ENCODE results near the gene SFTPD.

Gene SFTPD

GRCh38 chr10:79982861-79983260 is 34.0 kb upstream of the SFTPD start:
- no peak overlapping the region for H3K9ac ChIP-seq (ENCODE audit: low read depth, low read length, poor library complexity, severe bottlenecking)
- no peak for TF ChIP-seq CTCF (conservative IDR thresholded peaks at IDR 0.05; ENCODE audit: low read length)
- TF ChIP-seq EZH2phosphoT487 (IDR thresholded peaks at IDR 0.05; ENCODE audit: borderline replicate concordance) = no peak
- no peaks in the 10 kb centered on the region for H3K36me3 ChIP-seq (ENCODE audit: insufficient read depth, low read length)
- H3K4me3 ChIP-seq (ENCODE audit: low read length, poor library complexity, severe bottlenecking) = no peak overlapping the region
- no peaks in the 10 kb centered on the region for H3K4me1 ChIP-seq (ENCODE audit: insufficient read depth, low read length, poor library complexity, severe bottlenecking)
- no peaks in the 10 kb centered on the region for H3K9me2 ChIP-seq (replicated peaks; ENCODE audit: low read depth, low read length)
- no peaks in the 10 kb centered on the region for H3F3A ChIP-seq (ENCODE audit: low read depth)
- no peak overlapping the region for H2AFZ ChIP-seq (ENCODE audit: low read length)
- H4K20me1 ChIP-seq (ENCODE audit: insufficient read depth, low read length, poor library complexity, severe bottlenecking) = no peaks in the 10 kb centered on the region
- no peaks in the 10 kb centered on the region for H3K27me3 ChIP-seq (ENCODE audit: insufficient read depth, low read length, poor library complexity, severe bottlenecking)
- no peaks in the 10 kb centered on the region for H3K79me2 ChIP-seq (ENCODE audit: insufficient read depth, low read length)
- H3K4me2 ChIP-seq (ENCODE audit: low read depth, low read length, poor library complexity, severe bottlenecking) = no peak overlapping the region
- H3K9me3 ChIP-seq (ENCODE audit: insufficient read depth, low read depth, low read length) = no peaks in the 10 kb centered on the region

GRCh38 chr10:79982362-79982800 is 33.5 kb upstream of the SFTPD start:
- no peak for TF ChIP-seq EZH2phosphoT487 (IDR thresholded peaks at IDR 0.05; ENCODE audit: borderline replicate concordance)
- Histone ChIP-seq H3K9ac (ENCODE audit: low read depth, low read length, poor library complexity, severe bottlenecking) (no peak overlapping the region), H3K4me3 (ENCODE audit: low read length, poor library complexity, severe bottlenecking) (no peak overlapping the region), H2AFZ (ENCODE audit: low read length) (no peak overlapping the region), H3K36me3 (ENCODE audit: insufficient read depth, low read length) (no peaks in the 10 kb centered on the region), H3K4me1 (ENCODE audit: insufficient read depth, low read length, poor library complexity, severe bottlenecking) (no peaks in the 10 kb centered on the region), H3K79me2 (ENCODE audit: insufficient read depth, low read length) (no peaks in the 10 kb centered on the region), H3K4me2 (ENCODE audit: low read depth, low read length, poor library complexity, severe bottlenecking) (no peak overlapping the region), H3K9me2 (replicated peaks; ENCODE audit: low read depth, low read length) (no peaks in the 10 kb centered on the region), H3K9me3 (ENCODE audit: insufficient read depth, low read depth, low read length) (no peaks in the 10 kb centered on the region), H4K20me1 (ENCODE audit: insufficient read depth, low read length, poor library complexity, severe bottlenecking) (no peaks in the 10 kb centered on the region), H3K27me3 (ENCODE audit: insufficient read depth, low read length, poor library complexity, severe bottlenecking) (no peaks in the 10 kb centered on the region), H3F3A (ENCODE audit: low read depth) (no peaks in the 10 kb centered on the region)

- Histone ChIP-seq H3K27me3 (ENCODE audit: insufficient read depth, low read length, poor library complexity, severe bottlenecking) (no peaks in the 10 kb centered on the region), H3K4me3 (ENCODE audit: low read length, poor library complexity, severe bottlenecking) (no peak overlapping the region), H3K9ac (ENCODE audit: low read depth, low read length, poor library complexity, severe bottlenecking) (no peak overlapping the region), H3K79me2 (ENCODE audit: insufficient read depth, low read length) (no peaks in the 10 kb centered on the region), H2AFZ (ENCODE audit: low read length) (no peak overlapping the region), H3K4me1 (ENCODE audit: insufficient read depth, low read length, poor library complexity, severe bottlenecking) (no peaks in the 10 kb centered on the region), H3K4me2 (ENCODE audit: low read depth, low read length, poor library complexity, severe bottlenecking) (no peak overlapping the region), H3F3A (ENCODE audit: low read depth) (no peaks in the 10 kb centered on the region), H3K9me3 (ENCODE audit: insufficient read depth, low read depth, low read length) (no peaks in the 10 kb centered on the region), H3K9me2 (replicated peaks; ENCODE audit: low read depth, low read length) (no peaks in the 10 kb centered on the region), H4K20me1 (ENCODE audit: insufficient read depth, low read length, poor library complexity, severe bottlenecking) (no peaks in the 10 kb centered on the region), H3K36me3 (ENCODE audit: insufficient read depth, low read length) (no peaks in the 10 kb centered on the region)
- TF ChIP-seq CTCF (conservative IDR thresholded peaks at IDR 0.05; ENCODE audit: low read length) = no peak
Observed at GRCh38 chr10:79981450-79982361, 32.8 kb upstream of the SFTPD start.
